K562 (cell line): ENCODE results near the gene GFOD1.

Source experiments
- CTCF ChIP-seq, 3 experiments: IDR thresholded peaks in 2 of 3; conservative IDR thresholded peaks in 1 of 3; 2 replicates each; pipeline ENCODE4 v1.5.1; 2011 to 2012; ENCODE audit warnings: low read length in 3 of 3, mild to moderate bottlenecking in 3 of 3, control low read depth in 2 of 3, improper control_type of control experiment in 1 of 3, inconsistent platforms in 1 of 3, low read depth in 1 of 3, mixed read lengths in 1 of 3, moderate library complexity in 1 of 3; ENCODE audit not compliant: insufficient read depth in 2 of 3
- DPF2 ChIP-seq: fragments of 450-650 bp; IDR thresholded peaks from 2 replicates; pipeline ENCODE4 v1.6.1; 2016
- EZH2 ChIP-seq: IDR thresholded peaks from 2 replicates; pipeline ENCODE4 v1.6.1; 2012; ENCODE audit warnings: low read depth, mild to moderate bottlenecking, inconsistent platforms, low read length, borderline replicate concordance
- HDGF ChIP-seq: fragments of 450-650 bp; IDR thresholded peaks from 2 replicates; pipeline ENCODE4 v1.6.1; 2016
- POLR2A ChIP-seq: fragments of 450-650 bp; conservative IDR thresholded peaks from 2 replicates; pipeline ENCODE4 v1.6.1; 2016
- PREB ChIP-seq: sonication (generic); formaldehyde crosslinking; IDR thresholded peaks from 2 replicates; pipeline ENCODE4 v1.8.1; 2023; ENCODE audit warnings: mild to moderate bottlenecking, missing genetic modification reagents

GRCh38 chr6:13479971-13480434 is 7.4 kb downstream of the GFOD1 start:
- no peak for TF ChIP-seq HDGF
- no peak for TF ChIP-seq CTCF (IDR thresholded peaks at IDR 0.05 in 2 of 3, conservative IDR thresholded peaks at IDR 0.05 in 1 of 3; ENCODE audit: insufficient read depth in 2 of 3, low read depth in 1 of 3, low read length in 3 of 3)
- no peak for TF ChIP-seq POLR2A
- no peak for TF ChIP-seq EZH2
- TF ChIP-seq DPF2 = no peak
- TF ChIP-seq PREB (CRISPR knock-in tag) = no peak
